GM23338 (cell line): ENCODE data around the gene RASSF4. TPM values are rescaled to one million over a fixed set of nuclear protein-coding genes. Genes with fewer than 3 reads are reported as not detected.

ENCODE experiments used
- ATAC-seq: fragments of 200-7000 bp; cut with Tn5 transposase; 3 replicates; pipeline ENCODE4 v1.9.1; 2020
- DNase-seq: peaks from one replicate; pipeline ENCODE4 v3.0.0-alpha.2; 2015; ENCODE audit warnings: low spot score
- H2AFZ ChIP-seq: fragments of 200-600 bp; sonication (generic); 2 replicates; pipeline ENCODE4 v1.8.0; 2016; ENCODE audit warnings: antibody characterized with exemption, mild to moderate bottlenecking, moderate library complexity
- H3F3A ChIP-seq: fragments of 200-600 bp; sonication (generic); replicated peaks from 2 replicates; pipeline ENCODE4 v1.8.0; 2017; ENCODE audit warnings: antibody characterized with exemption, mixed run types, low read depth
- H3K27ac ChIP-seq: fragments of 200-600 bp; sonication (generic); 2 replicates; pipeline ENCODE4 v1.6.1; 2016; ENCODE audit warnings: low read depth
- H3K27me3 ChIP-seq: fragments of 200-600 bp; sonication (generic); 2 replicates; pipeline ENCODE4 v1.8.0; 2016; ENCODE audit warnings: mild to moderate bottlenecking, mixed run types, moderate library complexity; ENCODE audit not compliant: insufficient read depth
- H3K36me3 ChIP-seq: fragments of 200-600 bp; sonication (generic); 2 replicates; pipeline ENCODE4 v1.8.0; 2016; ENCODE audit warnings: mild to moderate bottlenecking; ENCODE audit not compliant: insufficient read depth
- H3K4me1 ChIP-seq: fragments of 200-600 bp; sonication (generic); 2 replicates; pipeline ENCODE4 v1.8.0; 2016; ENCODE audit warnings: mild to moderate bottlenecking, moderate library complexity; ENCODE audit not compliant: insufficient read depth
- H3K4me2 ChIP-seq: fragments of 200-600 bp; sonication (generic); 2 replicates; pipeline ENCODE4 v1.7.1; 2017; ENCODE audit warnings: mixed run types
- H3K4me3 ChIP-seq: fragments of 200-600 bp; sonication (generic); 2 replicates; pipeline ENCODE4 v1.6.1; 2016; ENCODE audit warnings: mixed run types
- H3K79me2 ChIP-seq: fragments of 200-600 bp; sonication (generic); replicated peaks from 2 replicates; pipeline ENCODE4 v1.8.0; 2017; ENCODE audit warnings: mild to moderate bottlenecking; ENCODE audit not compliant: insufficient read depth
- H3K9me2 ChIP-seq: fragments of 200-600 bp; sonication (generic); 2 replicates; pipeline ENCODE4 v1.8.0; 2017; ENCODE audit not compliant: insufficient read depth
- H4K20me1 ChIP-seq: fragments of 200-600 bp; sonication (generic); replicated peaks from 2 replicates; pipeline ENCODE4 v1.8.0; 2017; ENCODE audit warnings: mild to moderate bottlenecking; ENCODE audit not compliant: insufficient read depth
- H3K27ac Mint-ChIP-seq: 2 replicates; pipeline ENCODE4 v1.8.0; 2020; ENCODE audit warnings: inconsistent platforms, mild to moderate bottlenecking, moderate library complexity, mixed read lengths
- H3K27me3 Mint-ChIP-seq: 3 replicates; pipeline ENCODE4 v1.8.0; 2022; ENCODE audit warnings: low read depth, mild to moderate bottlenecking, moderate library complexity, mixed read lengths, inconsistent platforms; ENCODE audit not compliant: insufficient read depth, poor library complexity
- H3K36me3 Mint-ChIP-seq: 3 replicates; pipeline ENCODE4 v1.8.0; 2021; ENCODE audit warnings: low read depth, mild to moderate bottlenecking, inconsistent platforms, moderate library complexity, mixed read lengths
- H3K4me1 Mint-ChIP-seq: 3 replicates; pipeline ENCODE4 v1.8.0; 2020; ENCODE audit warnings: mild to moderate bottlenecking, inconsistent platforms, mixed read lengths
- H3K4me3 Mint-ChIP-seq: 3 replicates; pipeline ENCODE4 v1.8.0; 2021; ENCODE audit warnings: moderate library complexity, mild to moderate bottlenecking, inconsistent platforms, mixed read lengths
- H3K9me3 Mint-ChIP-seq: 3 replicates; pipeline ENCODE4 v1.8.0; 2020; ENCODE audit warnings: moderate library complexity, mild to moderate bottlenecking, inconsistent platforms, mixed read lengths
- CREB1 ChIP-seq: fragments of 250-450 bp; sonication (Bioruptor Pico); IDR thresholded peaks from 2 replicates; pipeline ENCODE4 v1.5.0; 2020; ENCODE audit warnings: low read depth, mild to moderate bottlenecking, moderate library complexity
- CTCF ChIP-seq, 2 experiments: fragments of 200-600 bp in 1 of 2; sonication (generic) in 1 of 2; conservative IDR thresholded peaks; 2 replicates each; pipeline versions ENCODE4 v1.5.1 to v1.6.1; 2016 to 2017; ENCODE audit warnings: antibody characterized with exemption in 2 of 2, low read depth in 2 of 2, mild to moderate bottlenecking in 2 of 2, moderate library complexity in 1 of 2
- EZH2 ChIP-seq: fragments of 200-600 bp; sonication (generic); IDR thresholded peaks from one replicate; pipeline ENCODE4 v1.8.0; 2017; ENCODE audit warnings: antibody characterized with exemption, mild to moderate bottlenecking, low read depth; ENCODE audit not compliant: unreplicated experiment
- EZH2phosphoT487 ChIP-seq: fragments of 200-600 bp; sonication (generic); IDR thresholded peaks from one replicate; pipeline ENCODE4 v1.8.1; 2018; ENCODE audit warnings: antibody characterized with exemption; ENCODE audit not compliant: unreplicated experiment
- JUNB ChIP-seq: IDR thresholded peaks from one replicate; pipeline ENCODE4 v1.6.1; 2016; ENCODE audit warnings: antibody characterized with exemption; ENCODE audit not compliant: unreplicated experiment
- NANOG ChIP-seq: IDR thresholded peaks from 2 replicates; pipeline ENCODE4 v1.6.1; 2016; ENCODE audit warnings: antibody characterized with exemption, borderline replicate concordance
- POLR2AphosphoS5 ChIP-seq: IDR thresholded peaks from 2 replicates; pipeline ENCODE4 v1.6.1; 2016; ENCODE audit warnings: antibody characterized with exemption, low read depth
- REST ChIP-seq: IDR thresholded peaks from one replicate; pipeline ENCODE4 v1.6.1; 2018; ENCODE audit warnings: antibody characterized with exemption; ENCODE audit not compliant: unreplicated experiment
- STAT1 ChIP-seq: IDR thresholded peaks from one replicate; pipeline ENCODE4 v1.6.1; 2016; ENCODE audit warnings: antibody characterized with exemption; ENCODE audit not compliant: unreplicated experiment
- ZNF114 ChIP-seq: fragments of 250-450 bp; sonication (Bioruptor Pico); IDR thresholded peaks from 2 replicates; pipeline ENCODE4 v1.5.0; 2020; ENCODE audit warnings: mild to moderate bottlenecking, moderate library complexity
- ZNF331 ChIP-seq: fragments of 250-450 bp; sonication (Bioruptor Pico); IDR thresholded peaks from 2 replicates; pipeline ENCODE4 v1.5.0; 2020; ENCODE audit warnings: low read depth, mild to moderate bottlenecking, moderate library complexity
- polyA plus RNA-seq: library from polyadenylated mRNA; unstranded; fragments of >200 nt; fragmentation: Nextera tagmentation; extraction: Ambion mirVana; gene quantifications from 2 replicates; pipeline ENCODE4 v1.2.1, GENCODE V29; 2016
- total RNA-seq: library from RNA; depleted of rRNA; stranded (reverse); fragments of >200 nt; shearing (Covaris generic); gene quantifications from 2 replicates; pipeline ENCODE4 v1.2.3, GENCODE V29; 2014

The RASSF4 gene
- total and polyA plus RNA-seq, 2 experiments from 2014 or later = 12.4 to 13.6 TPM

GRCh38 chr10:44926751-44927351 lies 32.8 kb upstream of the RASSF4 start (continued):
- TF ChIP-seq CTCF (conservative IDR thresholded peaks at IDR 0.05; ENCODE audit: low read depth in 2 of 2) (no peak), POLR2AphosphoS5 (no peak), JUNB (no peak), REST (no peak)

GRCh38 chr10:44927352-44927751 lies 32.2 kb upstream of the RASSF4 start:
- Mint-ChIP-seq H3K27me3 (peaks cover 4% of the 10 kb centered on the region), H3K9me3 (peaks cover 7% of the 10 kb centered on the region; the same call in 2 of the 3 replicates), H3K4me1 (no peaks in the 10 kb centered on the region), H3K4me3 (no peak overlapping the region), H3K36me3 (no peaks in the 10 kb centered on the region), H3K27ac (no peak overlapping the region)
- H3K36me3 ChIP-seq = no peaks in the 10 kb centered on the region
- no peak overlapping the region for H3K27ac ChIP-seq
- H3F3A ChIP-seq = no peaks in the 10 kb centered on the region
- H3K79me2 ChIP-seq = no peaks in the 10 kb centered on the region
- H3K4me1 ChIP-seq = no peaks in the 10 kb centered on the region
- H4K20me1 ChIP-seq = no peaks in the 10 kb centered on the region
- H3K4me3 ChIP-seq = no peak overlapping the region
- H3K9me2 ChIP-seq = no peaks in the 10 kb centered on the region; the same call in 1 of the 2 replicates
- no peak overlapping the region for H2AFZ ChIP-seq
- H3K4me2 ChIP-seq = no peak overlapping the region
- ATAC-seq (no peak), DNase-seq (no peak)
- H3K27me3 ChIP-seq = no peaks in the 10 kb centered on the region
- TF ChIP-seq STAT1 = no peak
- no peak for TF ChIP-seq EZH2
- no peak for TF ChIP-seq NANOG
- no peak for TF ChIP-seq ZNF331 (CRISPR knock-in tag)
- no peak for TF ChIP-seq CREB1
- no peak for TF ChIP-seq EZH2phosphoT487
- no peak for TF ChIP-seq CTCF (conservative IDR thresholded peaks at IDR 0.05; ENCODE audit: low read depth in 2 of 2)
- no peak for TF ChIP-seq POLR2AphosphoS5
- TF ChIP-seq JUNB = no peak
- TF ChIP-seq ZNF114 = no peak
